GM13976 (cell line): Measurements from ENCODE around the gene PHYHIPL.

Experiments used
- DNase-seq: peaks from one replicate; pipeline ENCODE4 v3.0.0; 2012; ENCODE audit warnings: low spot score
- CTCF ChIP-seq: IDR thresholded peaks from 2 replicates; pipeline ENCODE4 v1.5.1; 2012; ENCODE audit warnings: borderline replicate concordance, mild to moderate bottlenecking; ENCODE audit not compliant: insufficient read depth; ENCODE audit errors: extremely low read depth, missing control alignments, control extremely low read depth
- in situ Hi-C: fragments of 300-500 bp; cut with MboI; formaldehyde crosslinking; loops from one replicate; pipeline ENCODE4 v1.12.0; 2022; ENCODE audit warnings: low sequenced_read_pairs, mixed read lengths, inconsistent platforms; ENCODE audit not compliant: unreplicated experiment

The PHYHIPL gene

GRCh38 chr10:59281861-59282260 is 105.4 kb downstream of the PHYHIPL start:
- TF ChIP-seq CTCF, result no peak
- DNase-seq, result no peak
- in situ Hi-C loops, result no loop called here

- no peak for DNase-seq
- TF ChIP-seq CTCF, result no peak
- in situ Hi-C loops, result no loop called here
Observed at GRCh38 chr10:59283456-59284091, 107.1 kb downstream of the PHYHIPL start.

- TF ChIP-seq CTCF, result no peak
- DNase-seq, result no peak
- in situ Hi-C loops, result no loop called here
Observed at GRCh38 chr10:59284118-59284975, 107.9 kb downstream of the PHYHIPL start.

GRCh38 chr10:59285073-59285472 is 108.6 kb downstream of the PHYHIPL start:
- in situ Hi-C loops, result no loop called here
- no peak for DNase-seq
- TF ChIP-seq CTCF, result no peak

GRCh38 chr10:59285848-59286247 is 109.4 kb downstream of the PHYHIPL start:
- in situ Hi-C loops, result no loop called here
- no peak for DNase-seq
- no peak for TF ChIP-seq CTCF

- in situ Hi-C loops, result no loop called here
- no peak for DNase-seq
Observed at GRCh38 chr10:59287587-59288255, 111.3 kb downstream of the PHYHIPL start.

More at GRCh38 chr10:59287587-59288255, 111.3 kb downstream of the PHYHIPL start:
- TF ChIP-seq CTCF, result no peak
